GM21529 (cell line): ENCODE data around the gene PRKAG2.

Source experiments
- ATAC-seq: cut with Tn5 transposase; IDR thresholded peaks from one replicate; pipeline ENCODE4 v1.9.1; 2021; ENCODE audit not compliant: unreplicated experiment

The PRKAG2 gene

DNA sequence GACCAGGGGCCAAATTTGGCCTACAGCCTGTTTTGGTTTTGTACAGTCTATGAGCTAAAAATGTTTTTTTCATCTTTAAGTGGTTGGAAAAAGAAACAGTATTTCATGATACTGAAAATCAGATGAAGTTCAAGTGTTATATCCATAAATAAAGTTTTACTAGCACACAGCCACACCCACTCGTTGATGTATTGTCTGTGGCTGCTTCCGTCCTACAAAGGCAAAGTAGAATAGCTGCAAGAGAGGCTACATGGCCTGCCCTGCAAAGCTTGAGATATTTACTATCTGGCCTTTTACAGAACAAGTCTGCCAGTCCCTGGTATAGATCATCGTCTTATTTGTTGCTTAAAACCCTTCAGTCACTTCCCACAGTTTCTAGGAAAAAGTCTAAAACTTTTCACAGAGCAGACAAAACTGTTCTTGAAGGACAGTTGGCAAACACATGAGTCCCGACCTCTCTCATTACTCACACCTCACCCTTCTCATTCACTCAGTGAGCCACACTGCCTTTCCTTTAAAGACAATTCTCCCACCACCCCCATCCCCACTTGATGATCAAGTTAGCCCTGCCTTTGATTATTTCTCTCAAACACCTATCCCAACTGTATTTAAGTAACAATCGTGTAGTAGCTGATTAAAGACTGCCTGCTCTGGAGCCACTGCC, 367.1 kb downstream of the PRKAG2 start:
- ATAC-seq, result no peak

DNA sequence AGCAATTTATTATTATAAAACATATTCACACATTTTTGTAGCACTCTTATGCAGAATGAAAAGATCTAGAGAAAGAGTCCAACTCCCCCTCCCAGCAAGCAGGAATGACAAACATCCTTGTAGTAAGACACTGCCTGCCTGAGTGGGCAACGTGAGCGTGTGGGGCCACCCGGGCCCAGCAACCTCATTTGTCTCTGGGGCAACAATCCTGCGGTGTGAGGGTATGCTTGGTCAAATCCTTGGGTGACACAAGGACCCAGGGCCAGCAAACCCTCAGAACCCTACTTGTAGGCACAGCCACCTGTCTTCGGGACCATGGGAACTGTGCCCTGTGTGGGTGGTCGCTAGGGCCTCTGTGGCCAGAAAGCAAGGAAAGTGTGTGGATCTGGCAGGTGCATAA, 367.9 kb downstream of the PRKAG2 start:
- no peak for ATAC-seq

DNA sequence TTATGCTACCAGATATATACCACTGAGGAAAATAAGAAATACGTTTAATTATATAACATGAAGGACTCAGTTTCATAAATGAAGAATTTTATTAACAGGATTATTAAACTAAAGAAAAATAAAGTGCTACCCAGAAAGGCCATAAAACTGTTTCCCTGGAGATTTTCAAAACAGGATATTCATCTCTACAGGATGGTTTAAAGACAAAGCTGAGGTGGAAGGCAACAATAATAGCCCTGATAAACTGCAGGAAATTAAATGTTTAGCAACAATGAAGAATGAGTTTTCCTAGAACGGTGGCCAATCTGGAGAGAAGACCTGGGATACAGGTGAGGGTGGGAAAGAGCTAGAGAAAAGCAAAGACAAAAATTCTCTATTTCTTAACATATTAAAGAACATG, 369.1 kb downstream of the PRKAG2 start:
- ATAC-seq, result no peak

DNA sequence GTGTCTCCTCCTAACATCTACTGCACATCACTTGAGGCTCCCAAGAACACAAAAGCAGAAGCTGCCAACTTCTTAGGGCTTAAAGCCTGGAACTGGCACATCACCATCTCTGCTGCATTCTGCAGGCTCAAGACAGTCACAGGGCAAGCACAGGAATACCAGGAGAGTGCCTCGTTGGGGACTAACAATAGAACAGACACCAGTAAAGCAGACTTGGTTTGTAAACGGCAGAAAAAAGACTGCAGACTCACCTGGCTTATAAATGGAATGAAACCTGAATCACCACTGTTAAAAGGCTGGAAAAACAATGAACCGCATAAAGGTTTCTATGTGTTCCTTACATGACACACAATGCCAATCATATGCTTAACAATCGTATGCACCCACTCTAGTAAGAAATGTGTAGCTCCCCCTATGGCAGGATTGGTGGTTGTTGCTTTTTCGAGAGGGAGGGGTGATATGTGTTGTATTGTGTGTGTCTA, 370.0 kb downstream of the PRKAG2 start:
- ATAC-seq, result no peak
